Measurements from ENCODE around the gene TBC1D16. TPM values are rescaled to one million over a fixed set of nuclear protein-coding genes. Genes with fewer than 3 reads are reported as not detected.

Gene TBC1D16
- total RNA-seq, 1 experiment from 2014 or later, result 85.8 TPM

GRCh38 chr17:80024206-80024972, 11.3 kb downstream of the TBC1D16 start:
- Histone ChIP-seq H3K23ac (ENCODE audit: insufficient read length, low read depth, low read length) (no peak overlapping the region), H2BK120ac (ENCODE audit: low read depth, low read length, poor library complexity, severe bottlenecking) (no peak overlapping the region), H3K4me1 (ENCODE audit: insufficient read depth, low read length) (peaks cover 3% of the 10 kb centered on the region; the same call in 1 of the 2 replicates), H2AK5ac (ENCODE audit: insufficient read length, low read length) (no peak overlapping the region), H4K8ac (replicated peaks; ENCODE audit: insufficient read length, low read depth, low read length) (no peak overlapping the region), H3K79me1 (ENCODE audit: insufficient read depth, low read depth, low read length, poor library complexity, severe bottlenecking) (no peaks in the 10 kb centered on the region), H3K14ac (ENCODE audit: insufficient read depth, low read length) (no peak overlapping the region), H3K4ac (ENCODE audit: low read depth, low read length) (no peak overlapping the region), H4K5ac (ENCODE audit: insufficient read length, low read depth, low read length) (no peak overlapping the region), H2BK5ac (ENCODE audit: insufficient read length, low read length) (no peak overlapping the region), H3K9me3 (ENCODE audit: control insufficient read depth, low read depth, low read length) (no peaks in the 10 kb centered on the region), H3K4me2 (ENCODE audit: insufficient read depth, insufficient read length, low read length) (no peak overlapping the region), H3K9ac (ENCODE audit: extremely low read depth, insufficient read length, low read length) (no peak overlapping the region), H4K91ac (ENCODE audit: insufficient read length, low read depth, low read length) (no peak overlapping the region), H4K20me1 (ENCODE audit: control insufficient read depth, insufficient read depth, insufficient read length) (peaks cover 10% of the 10 kb centered on the region), H2BK12ac (ENCODE audit: insufficient read length, low read depth, low read length) (no peak overlapping the region), H3K79me2 (ENCODE audit: insufficient read depth, low read length) (peaks cover 16% of the 10 kb centered on the region; the same call in 1 of the 2 replicates), H3K27me3 (ENCODE audit: insufficient read depth, low read length) (no peaks in the 10 kb centered on the region), H2AFZ (ENCODE audit: low read length) (no peak overlapping the region), H3K23me2 (ENCODE audit: insufficient read length, low read depth, low read length, poor library complexity, severe bottlenecking) (no peaks in the 10 kb centered on the region), H3T11ph (ENCODE audit: low read length) (no peak overlapping the region), H3K18ac (ENCODE audit: insufficient read length, low read depth, low read length) (no peak overlapping the region), H3K56ac (ENCODE audit: insufficient read length, low read depth, low read length) (no peak overlapping the region), H2BK20ac (ENCODE audit: low read depth, low read length, poor library complexity, severe bottlenecking) (no peak overlapping the region), H3K27ac (ENCODE audit: insufficient read length, low read depth, low read length) (no peak overlapping the region), H2BK15ac (ENCODE audit: low read depth, low read length) (no peak overlapping the region)
- WGBS (ENCODE audit: extremely low coverage, insufficient read length, low lambda C conversion rate), result no CpG with 5 or more reads among the region's 10 CpGs
- H3K4me3 Mint-ChIP-seq, result no peak overlapping the region
- no peak for DNase-seq
- H3K9me3 Mint-ChIP-seq, result peaks cover 0 to 3% of the 10 kb centered on the region in 2 experiments; a peak in 1 of 5 replicates
- H3K27ac Mint-ChIP-seq, result no peak overlapping the region
- H3K27me3 Mint-ChIP-seq (ENCODE audit: low read depth), result no peaks in the 10 kb centered on the region
- H3K4me1 Mint-ChIP-seq, result peaks cover 8 to 19% of the 10 kb centered on the region in 2 experiments; a peak in 3 of 4 replicates
- H3K36me3 Mint-ChIP-seq (ENCODE audit: insufficient read depth in 1 of 3, low read depth in 3 of 3), result peaks cover 4 to 17% (median 4%) of the 10 kb centered on the region in 3 experiments; a peak in 5 of 7 replicates
- TF ChIP-seq, protein P1, sequence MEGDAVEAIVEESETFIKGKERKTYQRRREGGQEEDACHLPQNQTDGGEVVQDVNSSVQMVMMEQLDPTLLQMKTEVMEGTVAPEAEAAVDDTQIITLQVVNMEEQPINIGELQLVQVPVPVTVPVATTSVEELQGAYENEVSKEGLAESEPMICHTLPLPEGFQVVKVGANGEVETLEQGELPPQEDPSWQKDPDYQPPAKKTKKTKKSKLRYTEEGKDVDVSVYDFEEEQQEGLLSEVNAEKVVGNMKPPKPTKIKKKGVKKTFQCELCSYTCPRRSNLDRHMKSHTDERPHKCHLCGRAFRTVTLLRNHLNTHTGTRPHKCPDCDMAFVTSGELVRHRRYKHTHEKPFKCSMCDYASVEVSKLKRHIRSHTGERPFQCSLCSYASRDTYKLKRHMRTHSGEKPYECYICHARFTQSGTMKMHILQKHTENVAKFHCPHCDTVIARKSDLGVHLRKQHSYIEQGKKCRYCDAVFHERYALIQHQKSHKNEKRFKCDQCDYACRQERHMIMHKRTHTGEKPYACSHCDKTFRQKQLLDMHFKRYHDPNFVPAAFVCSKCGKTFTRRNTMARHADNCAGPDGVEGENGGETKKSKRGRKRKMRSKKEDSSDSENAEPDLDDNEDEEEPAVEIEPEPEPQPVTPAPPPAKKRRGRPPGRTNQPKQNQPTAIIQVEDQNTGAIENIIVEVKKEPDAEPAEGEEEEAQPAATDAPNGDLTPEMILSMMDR (conservative IDR thresholded peaks at IDR 0.05), result no peak
